H1 (cell line): ENCODE measurements around the gene AP4M1. TPM values are rescaled to one million over a fixed set of nuclear protein-coding genes. Genes with fewer than 3 reads are reported as not detected.

Source experiments
- EGR1 ChIP-seq: IDR thresholded peaks from 2 replicates; pipeline ENCODE4 v1.6.1; 2011; ENCODE audit warnings: low read depth, low read length, borderline replicate concordance
- NRF1 ChIP-seq: IDR thresholded peaks from 2 replicates; pipeline ENCODE4 v1.6.1; 2011; ENCODE audit warnings: mild to moderate bottlenecking, low read depth, low read length, improper control_type of control experiment
- polyA plus RNA-seq, 7 experiments: library from polyadenylated mRNA; depleted of rRNA in 3 of 7; stranded (reverse) in 5 of 7; unstranded in 2 of 7; fragments of >200 nt in 5 of 7; fragments of 200-250 nt in 2 of 7; gene quantifications; 1 replicate in 5 of 7; 2 replicates in 1 of 7; 4 replicates in 1 of 7; pipeline versions ENCODE4 v1.2.1 to v1.2.3, GENCODE V29; 2011 to 2013; ENCODE audit warnings: missing spikeins in 2 of 7, mixed read lengths in 2 of 7
- total RNA-seq: library from RNA; stranded (reverse); fragmentation: NEBNext Ultra II Directional; extraction: Animal tissue kit (Norgen Biotek cat#: 25700); gene quantifications from 2 replicates; pipeline ENCODE4 v1.2.1, GENCODE V29; 2021
- TF ChIP-seq, protein P1 (sequence below): IDR thresholded peaks from 2 replicates; pipeline ENCODE4 v1.6.1; 2011; ENCODE audit warnings: low read depth, mild to moderate bottlenecking, low read length; ENCODE audit not compliant: insufficient read depth
- TF ChIP-seq, protein P2 (sequence below), 3 experiments: IDR thresholded peaks; 1 replicate in 2 of 3; 2 replicates in 1 of 3; pipeline versions ENCODE4 v1.5.1 to v1.6.1; 2011; ENCODE audit warnings: low read length in 3 of 3, mild to moderate bottlenecking in 3 of 3, inconsistent platforms in 2 of 3, low read depth in 1 of 3, moderate library complexity in 1 of 3; ENCODE audit not compliant: insufficient read depth in 1 of 3; ENCODE audit errors: control extremely low read depth in 1 of 3

The AP4M1 gene
- total and polyA plus RNA-seq, 2 of the 8 experiments (the other 6 are each of a cell fraction or from before 2014, with no cell fraction given), result 15.2 to 16.6 TPM

- TF ChIP-seq, protein P1, sequence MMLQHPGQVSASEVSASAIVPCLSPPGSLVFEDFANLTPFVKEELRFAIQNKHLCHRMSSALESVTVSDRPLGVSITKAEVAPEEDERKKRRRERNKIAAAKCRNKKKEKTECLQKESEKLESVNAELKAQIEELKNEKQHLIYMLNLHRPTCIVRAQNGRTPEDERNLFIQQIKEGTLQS, result no peak
- TF ChIP-seq, protein P2, sequence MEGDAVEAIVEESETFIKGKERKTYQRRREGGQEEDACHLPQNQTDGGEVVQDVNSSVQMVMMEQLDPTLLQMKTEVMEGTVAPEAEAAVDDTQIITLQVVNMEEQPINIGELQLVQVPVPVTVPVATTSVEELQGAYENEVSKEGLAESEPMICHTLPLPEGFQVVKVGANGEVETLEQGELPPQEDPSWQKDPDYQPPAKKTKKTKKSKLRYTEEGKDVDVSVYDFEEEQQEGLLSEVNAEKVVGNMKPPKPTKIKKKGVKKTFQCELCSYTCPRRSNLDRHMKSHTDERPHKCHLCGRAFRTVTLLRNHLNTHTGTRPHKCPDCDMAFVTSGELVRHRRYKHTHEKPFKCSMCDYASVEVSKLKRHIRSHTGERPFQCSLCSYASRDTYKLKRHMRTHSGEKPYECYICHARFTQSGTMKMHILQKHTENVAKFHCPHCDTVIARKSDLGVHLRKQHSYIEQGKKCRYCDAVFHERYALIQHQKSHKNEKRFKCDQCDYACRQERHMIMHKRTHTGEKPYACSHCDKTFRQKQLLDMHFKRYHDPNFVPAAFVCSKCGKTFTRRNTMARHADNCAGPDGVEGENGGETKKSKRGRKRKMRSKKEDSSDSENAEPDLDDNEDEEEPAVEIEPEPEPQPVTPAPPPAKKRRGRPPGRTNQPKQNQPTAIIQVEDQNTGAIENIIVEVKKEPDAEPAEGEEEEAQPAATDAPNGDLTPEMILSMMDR (IDR thresholded peaks at IDR 0.05; ENCODE audit: control extremely low read depth in 1 of 3, insufficient read depth in 1 of 3, low read depth in 1 of 3, low read length in 3 of 3), result no peak
- TF ChIP-seq EGR1 (no peak), NRF1 (no peak)
These were observed 15.9 kb upstream of the AP4M1 start (continued) for GRCh38 chr7:100085515-100085914.
